H1 (cell line): ENCODE measurements around the gene PLCB3. TPM values are rescaled to one million over a fixed set of nuclear protein-coding genes. Genes with fewer than 3 reads are reported as not detected.

Experiments used
- CTCF ChIA-PET: fragments of 300-600 bp; sonication (Branson Sonifier 250); formaldehyde crosslinking; loops from one replicate; lab custom pipeline; 2021; ENCODE audit not compliant: partially characterized antibody; lab: Charles Lee
- POLR2A ChIA-PET: fragments of 300-600 bp; sonication (Branson Sonifier 250); formaldehyde crosslinking; loops from one replicate; lab custom pipeline; 2021; ENCODE audit warnings: inconsistent platforms; ENCODE audit not compliant: partially characterized antibody; lab: Charles Lee
- DNase-seq, 2 experiments: peaks; one replicate each; pipeline versions ENCODE4 v3.0.0 to v3.0.0-alpha.2; 2010 to 2022; ENCODE audit warnings: low spot score in 2 of 2, low read depth in 1 of 2, mixed read lengths in 1 of 2
- FAIRE-seq: peaks from 2 replicates; lab custom pipeline; 2011; peaks lifted over from hg19 to GRCh38; lab: Jason Lieb, UNC
- H2AFZ ChIP-seq: 2 replicates; pipeline ENCODE4 v1.8.1; 2012; ENCODE audit warnings: low read length, inconsistent platforms
- H2AK5ac ChIP-seq: 2 replicates; pipeline ENCODE4 v1.6.1; 2013; ENCODE audit warnings: low read depth, low read length
- H2BK120ac ChIP-seq: replicated peaks from 2 replicates; pipeline ENCODE3; 2013; ENCODE audit warnings: low read depth, low read length, inconsistent platforms
- H2BK12ac ChIP-seq: 2 replicates; pipeline ENCODE4 v1.6.1; 2013; ENCODE audit warnings: low read depth, low read length
- H2BK15ac ChIP-seq: 2 replicates; pipeline ENCODE4 v1.6.1; 2013; ENCODE audit warnings: low read length
- H2BK20ac ChIP-seq: 2 replicates; pipeline ENCODE4 v1.6.1; 2013; ENCODE audit warnings: low read length
- H2BK5ac ChIP-seq: 2 replicates; pipeline ENCODE4 v1.6.1; 2013; ENCODE audit warnings: low read depth, low read length
- H3K14ac ChIP-seq: 2 replicates; pipeline ENCODE4 v1.6.1; 2013; ENCODE audit warnings: inconsistent platforms; ENCODE audit not compliant: insufficient read length
- H3K18ac ChIP-seq: 2 replicates; pipeline ENCODE4 v1.6.1; 2013; ENCODE audit warnings: low read length; ENCODE audit errors: extremely low read depth
- H3K23ac ChIP-seq: 2 replicates; pipeline ENCODE4 v1.6.1; 2013; ENCODE audit warnings: inconsistent platforms; ENCODE audit not compliant: insufficient read length
- H3K23me2 ChIP-seq: 2 replicates; pipeline ENCODE4 v1.6.1; 2013; ENCODE audit warnings: low read depth, low read length
- H3K27ac ChIP-seq: 2 replicates; pipeline ENCODE4 v1.6.1; 2011; ENCODE audit warnings: low read depth, low read length, inconsistent platforms
- H3K27me3 ChIP-seq, 4 experiments: replicated peaks in 1 of 4; 1 replicate in 1 of 4; 2 replicates in 3 of 4; pipeline versions ENCODE4 v1.6.1 to v1.8.1; 2011 to 2013; ENCODE audit warnings: low read length in 3 of 4, mild to moderate bottlenecking in 3 of 4, inconsistent platforms in 2 of 4, mixed read lengths in 2 of 4, moderate library complexity in 1 of 4; ENCODE audit not compliant: control insufficient read depth in 3 of 4, insufficient read depth in 3 of 4; ENCODE audit errors: extremely low read depth in 1 of 4
- H3K36me3 ChIP-seq, 4 experiments: 2 replicates each; pipeline versions ENCODE4 v1.6.1 to v1.8.1; 2011 to 2013; ENCODE audit warnings: mild to moderate bottlenecking in 4 of 4, low read length in 3 of 4, moderate library complexity in 2 of 4, control low read depth in 1 of 4, inconsistent platforms in 1 of 4; ENCODE audit not compliant: insufficient read depth in 4 of 4, control insufficient read depth in 2 of 4
- H3K4ac ChIP-seq: replicated peaks from 2 replicates; pipeline ENCODE3; 2013; ENCODE audit warnings: low read length, low read depth, mixed read lengths, inconsistent platforms; ENCODE audit not compliant: insufficient read length
- H3K4me1 ChIP-seq, 4 experiments: replicated peaks in 1 of 4; 1 replicate in 1 of 4; 2 replicates in 3 of 4; pipeline versions ENCODE4 v1.6.1 to v1.8.1; 2011 to 2013; ENCODE audit warnings: low read length in 3 of 4, inconsistent platforms in 2 of 4, mixed read lengths in 1 of 4; ENCODE audit not compliant: insufficient read depth in 4 of 4, control insufficient read depth in 3 of 4
- H3K4me2 ChIP-seq, 2 experiments: 2 replicates each; pipeline versions ENCODE4 v1.6.1 to v1.8.1; 2011 to 2013; ENCODE audit warnings: low read depth in 2 of 2, low read length in 2 of 2, control low read depth in 1 of 2, inconsistent platforms in 1 of 2, mild to moderate bottlenecking in 1 of 2; ENCODE audit not compliant: insufficient read depth in 1 of 2
- H3K4me3 ChIP-seq, 4 experiments: fragments of 200-600, 300-600 bp in 1 of 4; sonication (generic), shearing (Covaris generic), sonication (Bioruptor Twin) in 1 of 4; 2 replicates each; pipeline versions ENCODE4 v1.5.1 to v1.8.1; 2011 to 2016; ENCODE audit warnings: low read length in 4 of 4, low read depth in 3 of 4, control low read depth in 2 of 4, inconsistent platforms in 2 of 4, mild to moderate bottlenecking in 2 of 4, mixed read lengths in 1 of 4, moderate library complexity in 1 of 4; ENCODE audit not compliant: insufficient read depth in 2 of 4; ENCODE audit errors: extremely low read depth in 1 of 4
- H3K56ac ChIP-seq: replicated peaks from 2 replicates; pipeline ENCODE3; 2013; ENCODE audit warnings: low read depth, mild to moderate bottlenecking, mixed read lengths, low read length, inconsistent platforms; ENCODE audit not compliant: insufficient read length
- H3K79me1 ChIP-seq: 2 replicates; pipeline ENCODE4 v1.6.1; 2013; ENCODE audit warnings: low read depth, low read length, control low read depth
- H3K79me2 ChIP-seq, 2 experiments: 2 replicates each; pipeline versions ENCODE4 v1.6.1 to v1.8.1; 2012 to 2013; ENCODE audit warnings: low read length in 2 of 2, mild to moderate bottlenecking in 2 of 2, inconsistent platforms in 1 of 2; ENCODE audit not compliant: insufficient read depth in 2 of 2, control insufficient read depth in 1 of 2
- H3K9ac ChIP-seq, 4 experiments: replicated peaks in 1 of 4; 1 replicate in 1 of 4; 2 replicates in 3 of 4; pipeline versions ENCODE4 v1.6.1 to v1.8.1; 2011 to 2013; ENCODE audit warnings: low read depth in 3 of 4, low read length in 3 of 4, control low read depth in 2 of 4, mild to moderate bottlenecking in 2 of 4, moderate library complexity in 2 of 4, inconsistent platforms in 1 of 4; ENCODE audit errors: extremely low read depth in 1 of 4
- H3K9me3 ChIP-seq, 2 experiments: 2 replicates each; pipeline versions ENCODE4 v1.6.1 to v1.8.1; 2012 to 2013; ENCODE audit warnings: mild to moderate bottlenecking in 2 of 2, moderate library complexity in 2 of 2, control low read depth in 1 of 2, inconsistent platforms in 1 of 2, low read depth in 1 of 2, low read length in 1 of 2, mixed read lengths in 1 of 2; ENCODE audit not compliant: insufficient read depth in 2 of 2
- H4K20me1 ChIP-seq, 2 experiments: replicated peaks in 1 of 2; 2 replicates each; pipeline versions ENCODE3 to v1.8.1; 2011 to 2013; ENCODE audit warnings: inconsistent platforms in 2 of 2, low read length in 2 of 2, mild to moderate bottlenecking in 1 of 2; ENCODE audit not compliant: insufficient read depth in 2 of 2, control insufficient read depth in 1 of 2
- H4K5ac ChIP-seq: 2 replicates; pipeline ENCODE4 v1.6.1; 2013; ENCODE audit warnings: low read length, low read depth, mixed read lengths, inconsistent platforms; ENCODE audit not compliant: insufficient read length
- H4K8ac ChIP-seq: 2 replicates; pipeline ENCODE4 v1.8.0; 2013; ENCODE audit warnings: mild to moderate bottlenecking, moderate library complexity, low read length, inconsistent platforms; ENCODE audit not compliant: insufficient read depth; ENCODE audit errors: extremely low read depth
- H4K91ac ChIP-seq: replicated peaks from 2 replicates; pipeline ENCODE3; 2013; ENCODE audit warnings: low read length, mixed read lengths, inconsistent platforms; ENCODE audit not compliant: insufficient read length
- CTCF ChIP-seq, 3 experiments: IDR thresholded peaks; 1 replicate in 2 of 3; 2 replicates in 1 of 3; pipeline versions ENCODE4 v1.5.1 to v1.6.1; 2011; ENCODE audit warnings: low read length in 3 of 3, mild to moderate bottlenecking in 3 of 3, inconsistent platforms in 2 of 3, low read depth in 1 of 3, moderate library complexity in 1 of 3; ENCODE audit not compliant: insufficient read depth in 1 of 3; ENCODE audit errors: control extremely low read depth in 1 of 3
- JUN ChIP-seq: IDR thresholded peaks from 2 replicates; pipeline ENCODE4 v1.6.1; 2011; ENCODE audit warnings: low read depth, mild to moderate bottlenecking, improper control_type of control experiment, low read length
- MAX ChIP-seq: IDR thresholded peaks from 2 replicates; pipeline ENCODE4 v1.6.1; 2012; ENCODE audit warnings: inconsistent platforms
- NRF1 ChIP-seq: IDR thresholded peaks from 2 replicates; pipeline ENCODE4 v1.6.1; 2011; ENCODE audit warnings: mild to moderate bottlenecking, low read depth, low read length, improper control_type of control experiment
- RBBP5 ChIP-seq: IDR thresholded peaks from 2 replicates; pipeline ENCODE4 v1.7.1; 2012; ENCODE audit warnings: low read depth, mild to moderate bottlenecking, inconsistent platforms, low read length, moderate library complexity, borderline replicate concordance
- RFX5 ChIP-seq: IDR thresholded peaks from 2 replicates; pipeline ENCODE4 v1.6.1; 2011; ENCODE audit warnings: low read depth, low read length, improper control_type of control experiment, borderline replicate concordance
- RNF2 ChIP-seq: fragments of 200-900, 300-1000 bp; sonication (generic); IDR thresholded peaks from 2 replicates; pipeline ENCODE4 v1.7.1; 2016; ENCODE audit warnings: borderline replicate concordance, low read depth, mild to moderate bottlenecking, antibody characterized with exemption, low read length; ENCODE audit not compliant: poor library complexity, severe bottlenecking; ENCODE audit errors: missing control alignments
- TBP ChIP-seq: IDR thresholded peaks from 2 replicates; pipeline ENCODE4 v1.6.1; 2011; ENCODE audit warnings: low read depth, low read length, improper control_type of control experiment
- WGBS, 2 experiments: shearing (Covaris generic) in 1 of 2; methylation state at CpG; one replicate each; pipeline versions ENCODE4 v1.1.6 to v1.1.7; 2013 to 2015; ENCODE audit warnings: low lambda C conversion rate in 2 of 2, mixed read lengths in 2 of 2, inconsistent platforms in 1 of 2, low coverage in 1 of 2, missing lambda C conversion rate in 1 of 2; ENCODE audit not compliant: insufficient replicate concordance in 2 of 2, insufficient coverage in 1 of 2, insufficient read length in 1 of 2; ENCODE audit errors: extremely low coverage in 1 of 2, missing lambda C conversion rate in 1 of 2; 5-methylcytosine and 5-hydroxymethylcytosine counted together
- polyA plus RNA-seq, 7 experiments: library from polyadenylated mRNA; depleted of rRNA in 3 of 7; stranded (reverse) in 5 of 7; unstranded in 2 of 7; fragments of >200 nt in 5 of 7; fragments of 200-250 nt in 2 of 7; gene quantifications; 1 replicate in 5 of 7; 2 replicates in 1 of 7; 4 replicates in 1 of 7; pipeline versions ENCODE4 v1.2.1 to v1.2.3, GENCODE V29; 2011 to 2013; ENCODE audit warnings: missing spikeins in 2 of 7, mixed read lengths in 2 of 7
- total RNA-seq: library from RNA; stranded (reverse); fragmentation: NEBNext Ultra II Directional; extraction: Animal tissue kit (Norgen Biotek cat#: 25700); gene quantifications from 2 replicates; pipeline ENCODE4 v1.2.1, GENCODE V29; 2021

Gene PLCB3
- total and polyA plus RNA-seq, 2 of the 8 experiments (the other 6 are each of a cell fraction or from before 2014, with no cell fraction given), result 47.2 to 104 TPM

- H3K4me1 ChIP-seq, result peaks cover 0 to 11% (median 4%) of the 10 kb centered on the region in 4 experiments; a peak in 5 of 7 replicates
- TF ChIP-seq MAX (no peak), NRF1 (no peak), JUN (no peak), CTCF (IDR thresholded peaks at IDR 0.05; ENCODE audit: control extremely low read depth in 1 of 3, insufficient read depth in 1 of 3, low read depth in 1 of 3, low read length in 3 of 3) (no peak), RBBP5 (no peak), TBP (no peak), RFX5 (no peak), RNF2 (no peak)
These were observed 15.0 kb downstream of the PLCB3 start for GRCh38 chr11:64266339-64266738.

More at GRCh38 chr11:64266339-64266738, 15.0 kb downstream of the PLCB3 start:
- H2BK15ac ChIP-seq, result no peak overlapping the region
- H3K79me2 ChIP-seq, result no peaks in the 10 kb centered on the region
- H3K27me3 ChIP-seq, result no peaks in the 10 kb centered on the region
- H3K56ac ChIP-seq, result no peak overlapping the region
- H3K9me3 ChIP-seq, result no peaks in the 10 kb centered on the region
- no peak overlapping the region for H4K5ac ChIP-seq
- DNase-seq (no peak), FAIRE-seq (no peak)
- H3K4me3 ChIP-seq, result no peak overlapping the region
- H4K8ac ChIP-seq, result no peak overlapping the region
- H2BK120ac ChIP-seq, result no peak overlapping the region
- H3K14ac ChIP-seq, result no peak overlapping the region
- no peak overlapping the region for H3K9ac ChIP-seq
- no peaks in the 10 kb centered on the region for H3K79me1 ChIP-seq
- peaks cover 4 to 13% of the 10 kb centered on the region in 2 experiments for H4K20me1 ChIP-seq
- H3K18ac ChIP-seq, result no peak overlapping the region
- no peak overlapping the region for H2BK20ac ChIP-seq
- H3K23me2 ChIP-seq, result peaks cover 4% of the 10 kb centered on the region
- ChIA-PET POLR2A (interaction anchor here (10.2 to 11.9 kb wide), 2 partner anchors 10 to 20 kb away, joined by 101 to 352 read pairs; partner anchors contain the start of genes FKBP2, PLCB3 and PPP1R14B), CTCF (interaction anchor here (0.9 to 8.5 kb wide), 7 partner anchors 10 to 59 kb away, joined by 3 to 102 read pairs (median 4); partner anchors contain the start of genes CATSPERZ, PLCB3 and PPP1R14B)
- no peak overlapping the region for H3K4ac ChIP-seq
- no peak overlapping the region for H4K91ac ChIP-seq
- WGBS, 2 experiments, result 92% methylated on average over 15 of the region's 15 CpGs; no CpG with 5 or more reads in 1 of the 2 experiments
- H2AK5ac ChIP-seq, result no peak overlapping the region
- no peak overlapping the region for H3K4me2 ChIP-seq
- peaks cover 10 to 51% (median 22%) of the 10 kb centered on the region in 4 experiments for H3K36me3 ChIP-seq
- H2BK12ac ChIP-seq, result no peak overlapping the region
- no peak overlapping the region for H2AFZ ChIP-seq
- H2BK5ac ChIP-seq, result no peak overlapping the region
- no peak overlapping the region for H3K27ac ChIP-seq
- no peak overlapping the region for H3K23ac ChIP-seq
